Activated CD8-positive, alpha-beta memory T cell treated with anti-CD3 and anti-CD28 coated beads, Interleukin-2, amount 10 ng/mL, durations not matched to agents 7 days and 5 days (primary cell): Measurements from ENCODE around the gene PANK4. TPM values are rescaled to one million over a fixed set of nuclear protein-coding genes. Genes with fewer than 3 reads are reported as not detected.

Experiments used
- ATAC-seq: fragments of 150-1000 bp; cut with Tn5 transposase; one replicate; pipeline ENCODE4 v1.10.0; 2021; ENCODE audit warnings: moderate library complexity
- CTCF ChIA-PET: fragments of 350-600 bp; sonication (Branson Sonifier 250); formaldehyde crosslinking; loops from one replicate; lab custom pipeline; 2021; ENCODE audit warnings: antibody characterized with exemption; lab: Charles Lee
- DNase-seq: peaks from one replicate; pipeline ENCODE4 v3.0.0-alpha.2; 2020
- H3K27ac Mint-ChIP-seq: one replicate; pipeline ENCODE4 v1.8.0; 2021; ENCODE audit warnings: mild to moderate bottlenecking, mixed read lengths
- H3K27me3 Mint-ChIP-seq: one replicate; pipeline ENCODE4 v1.8.0; 2021; ENCODE audit warnings: mixed read lengths
- H3K36me3 Mint-ChIP-seq: one replicate; pipeline ENCODE4 v1.8.0; 2021; ENCODE audit warnings: mild to moderate bottlenecking, mixed read lengths
- H3K4me1 Mint-ChIP-seq: one replicate; pipeline ENCODE4 v1.8.0; 2021; ENCODE audit warnings: mixed read lengths
- H3K4me3 Mint-ChIP-seq: one replicate; pipeline ENCODE4 v1.8.0; 2021; ENCODE audit warnings: mild to moderate bottlenecking, moderate library complexity, mixed read lengths
- H3K9me3 Mint-ChIP-seq: one replicate; pipeline ENCODE4 v1.8.0; 2022; ENCODE audit warnings: low read depth, mixed read lengths
- total RNA-seq, 2 experiments: library from RNA; stranded (reverse); gene quantifications; one replicate each; pipeline ENCODE4 v1.2.3, GENCODE V29; 2021

PANK4 gene
- total RNA-seq, 2 experiments from 2014 or later, result 72.2 to 91.2 TPM

- CTCF ChIA-PET, result interaction anchor here (1.9 kb wide), 1 partner anchor 9 kb away, joined by 10 read pairs; the partner anchor contains the start of gene TNFRSF14
- peaks cover 4% of the 10 kb centered on the region for H3K36me3 Mint-ChIP-seq
- no peaks in the 10 kb centered on the region for H3K27me3 Mint-ChIP-seq
- H3K4me3 Mint-ChIP-seq, result no peak overlapping the region
- H3K4me1 Mint-ChIP-seq, result peaks cover 3% of the 10 kb centered on the region
- H3K27ac Mint-ChIP-seq, result no peak overlapping the region
- no peak for ATAC-seq
- no peak for DNase-seq
- H3K9me3 Mint-ChIP-seq, result no peaks in the 10 kb centered on the region
Observed at GRCh38 chr1:2564006-2564814, 37.8 kb upstream of the PANK4 start.

- Mint-ChIP-seq H3K27ac (no peak overlapping the region), H3K9me3 (no peaks in the 10 kb centered on the region), H3K27me3 (no peaks in the 10 kb centered on the region), H3K36me3 (peaks cover 8% of the 10 kb centered on the region), H3K4me1 (peaks cover 8% of the 10 kb centered on the region), H3K4me3 (no peak overlapping the region)
- CTCF ChIA-PET, result interaction anchor here (1.1 kb wide), 1 partner anchor 15 kb away, joined by 3 read pairs; no protein-coding TSS in a partner anchor
- DNase-seq, result no peak
- no peak for ATAC-seq
Observed at GRCh38 chr1:2563205-2563604, 36.8 kb upstream of the PANK4 start.

GRCh38 chr1:2561898-2562895 is 35.8 kb upstream of the PANK4 start:
- CTCF ChIA-PET, result interaction anchor here (0.7 to 2.6 kb wide), 8 partner anchors 10 to 78 kb away, joined by 3 to 25 read pairs (median 6); partner anchors contain the start of gene PANK4
- peaks cover 15% of the 10 kb centered on the region for H3K4me1 Mint-ChIP-seq
- no peak overlapping the region for H3K27ac Mint-ChIP-seq
- DNase-seq, result no peak
- ATAC-seq, result no peak
- H3K27me3 Mint-ChIP-seq, result no peaks in the 10 kb centered on the region
- no peaks in the 10 kb centered on the region for H3K9me3 Mint-ChIP-seq
- peaks cover 8% of the 10 kb centered on the region for H3K36me3 Mint-ChIP-seq
- H3K4me3 Mint-ChIP-seq, result no peak overlapping the region

GRCh38 chr1:2561446-2561845 is 35.0 kb upstream of the PANK4 start:
- CTCF ChIA-PET, result interaction anchor here (0.7 to 2.6 kb wide), 7 partner anchors 10 to 79 kb away, joined by 3 to 25 read pairs (median 8); partner anchors contain the start of gene PANK4
- Mint-ChIP-seq H3K4me1 (peaks cover 15% of the 10 kb centered on the region), H3K27ac (peak overlapping the region; percentile 20), H3K4me3 (no peak overlapping the region), H3K27me3 (no peaks in the 10 kb centered on the region), H3K9me3 (no peaks in the 10 kb centered on the region), H3K36me3 (peaks cover 11% of the 10 kb centered on the region)
- ATAC-seq, result no peak
- no peak for DNase-seq

- Mint-ChIP-seq H3K4me3 (no peak overlapping the region), H3K4me1 (peaks cover 18% of the 10 kb centered on the region), H3K27ac (no peak overlapping the region), H3K27me3 (no peaks in the 10 kb centered on the region), H3K9me3 (no peaks in the 10 kb centered on the region), H3K36me3 (peaks cover 13% of the 10 kb centered on the region)
- ATAC-seq (no peak), DNase-seq (no peak)
- CTCF ChIA-PET, result interaction anchor here (1.4 to 2.6 kb wide), 6 partner anchors 11 to 146 kb away, joined by 3 to 25 read pairs (median 10); partner anchors contain the start of gene PANK4
Observed at GRCh38 chr1:2560299-2561073, 34.1 kb upstream of the PANK4 start.

GRCh38 chr1:2559509-2560298 is 33.3 kb upstream of the PANK4 start:
- Mint-ChIP-seq H3K9me3 (no peaks in the 10 kb centered on the region), H3K27me3 (no peaks in the 10 kb centered on the region), H3K27ac (no peak overlapping the region), H3K4me3 (no peak overlapping the region), H3K36me3 (peaks cover 13% of the 10 kb centered on the region), H3K4me1 (peaks cover 25% of the 10 kb centered on the region)
- CTCF ChIA-PET, result interaction anchor here (1.7 to 2.4 kb wide), 2 partner anchors 12 to 145 kb away, joined by 3 to 14 read pairs; no protein-coding TSS in a partner anchor
- DNase-seq (no peak), ATAC-seq (no peak)

- Mint-ChIP-seq H3K4me3 (no peak overlapping the region), H3K27ac (peak overlapping the region; percentile 73), H3K27me3 (no peaks in the 10 kb centered on the region), H3K4me1 (peaks cover 31% of the 10 kb centered on the region), H3K9me3 (no peaks in the 10 kb centered on the region), H3K36me3 (peaks cover 13% of the 10 kb centered on the region)
- DNase-seq (no peak), ATAC-seq (no peak)
- CTCF ChIA-PET, result interaction anchor here (1.3 kb wide), 1 partner anchor 26 kb away, joined by 5 read pairs; no protein-coding TSS in a partner anchor
Observed at GRCh38 chr1:2558861-2559260, 32.5 kb upstream of the PANK4 start.

- no peak for ATAC-seq
- no peak for DNase-seq
- CTCF ChIA-PET, result interaction anchor here (1.3 kb wide), 1 partner anchor 26 kb away, joined by 5 read pairs; no protein-coding TSS in a partner anchor
- Mint-ChIP-seq H3K4me1 (peaks cover 34% of the 10 kb centered on the region), H3K27ac (peak overlapping the region; percentile 73), H3K27me3 (no peaks in the 10 kb centered on the region), H3K9me3 (no peaks in the 10 kb centered on the region), H3K36me3 (peaks cover 13% of the 10 kb centered on the region), H3K4me3 (peak overlapping the region; percentile 26)
Observed at GRCh38 chr1:2558420-2558819, 32.0 kb upstream of the PANK4 start.

GRCh38 chr1:2557482-2558400 is 31.3 kb upstream of the PANK4 start:
- Mint-ChIP-seq H3K27ac (peak overlapping the region; percentile 99), H3K36me3 (peaks cover 11% of the 10 kb centered on the region), H3K27me3 (no peaks in the 10 kb centered on the region), H3K4me3 (peak overlapping the region; percentile 98), H3K4me1 (peaks cover 34% of the 10 kb centered on the region), H3K9me3 (no peaks in the 10 kb centered on the region)
- ATAC-seq, result no peak
- DNase-seq, result no peak
- CTCF ChIA-PET, result interaction anchor here (1.3 to 3.7 kb wide), 7 partner anchors 13 to 142 kb away, joined by 5 to 68 read pairs (median 20); partner anchors contain the start of genes PANK4 and PRXL2B

GRCh38 chr1:2556678-2557481 is 30.5 kb upstream of the PANK4 start:
- peaks cover 11% of the 10 kb centered on the region for H3K36me3 Mint-ChIP-seq
- CTCF ChIA-PET, result interaction anchor here (1.0 to 3.7 kb wide), 11 partner anchors 9 to 165 kb away, joined by 3 to 68 read pairs (median 11); partner anchors contain the start of genes MORN1, PANK4, PRXL2B and RER1
- DNase-seq, result peak; percentile 86

More at GRCh38 chr1:2556678-2557481, 30.5 kb upstream of the PANK4 start:
- Mint-ChIP-seq H3K27ac (peak overlapping the region; percentile 99), H3K27me3 (no peaks in the 10 kb centered on the region), H3K4me3 (peak overlapping the region; percentile 98), H3K4me1 (peaks cover 34% of the 10 kb centered on the region), H3K9me3 (no peaks in the 10 kb centered on the region)
- ATAC-seq, result peak; percentile 11
